GM18526 (cell line): ENCODE data around the gene MYO16.

Source experiments
- POLR2A ChIP-seq: IDR thresholded peaks from 3 replicates; pipeline ENCODE4 v1.6.1; 2011; ENCODE audit not compliant: insufficient read length; ENCODE audit errors: extremely low read depth

MYO16 gene

DNA sequence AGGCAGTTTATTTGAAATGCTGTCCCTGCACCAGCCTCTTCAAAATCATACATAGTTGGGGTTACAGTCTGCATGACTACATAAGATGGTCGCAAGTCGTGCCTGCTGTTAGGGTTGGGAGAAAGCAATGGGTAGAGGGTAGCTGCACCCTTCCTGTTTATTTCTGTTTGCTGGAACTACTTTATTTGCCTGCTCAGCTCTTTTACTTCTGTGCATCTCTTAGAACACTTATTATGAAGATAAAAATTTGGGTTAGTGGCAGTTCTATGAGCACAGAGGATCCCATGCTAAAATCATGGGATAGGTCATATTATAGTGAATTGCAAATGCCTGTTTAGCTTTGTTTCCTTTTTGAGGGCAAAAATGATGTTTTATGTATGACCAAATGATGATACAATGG lies 160.1 kb downstream of the MYO16 start:
- no peak for TF ChIP-seq POLR2A

DNA sequence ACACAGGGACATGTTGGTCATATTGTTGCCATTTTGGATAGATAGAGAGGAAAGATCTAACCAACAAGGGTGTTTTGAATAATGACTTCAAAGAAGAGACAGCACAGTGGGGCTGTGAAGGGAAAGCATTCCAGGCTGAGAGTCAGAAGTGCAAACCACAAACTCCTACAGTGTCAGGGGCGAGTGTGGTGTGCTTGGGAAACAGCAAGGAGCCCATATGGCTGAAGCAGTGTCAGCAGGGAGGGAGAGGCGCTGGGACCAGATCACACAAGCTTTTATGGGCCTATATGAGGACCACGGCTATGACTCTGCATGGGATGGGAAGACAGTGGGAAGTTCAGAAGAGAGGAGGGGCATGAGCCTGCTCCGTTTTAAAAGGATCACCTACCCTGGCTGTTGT lies 166.4 kb downstream of the MYO16 start:
- TF ChIP-seq POLR2A = no peak

DNA sequence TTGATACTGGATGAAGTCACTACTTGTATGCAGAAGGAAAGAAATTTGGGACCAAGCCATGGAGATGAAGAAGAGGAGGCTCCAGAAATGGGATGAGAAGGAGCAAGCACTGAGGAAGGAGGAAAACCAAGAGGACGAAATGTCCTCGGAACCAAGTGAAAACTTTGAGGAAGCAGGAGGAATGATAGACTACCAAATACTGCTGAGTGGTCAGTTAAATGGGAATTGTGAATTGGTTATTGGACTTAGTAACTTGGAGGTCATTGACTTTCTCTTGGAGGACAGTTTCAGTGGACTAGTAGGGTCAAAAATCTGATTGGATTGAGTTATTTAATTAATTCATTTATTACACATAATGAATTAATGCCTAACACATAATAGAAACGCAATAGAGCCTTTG lies 167.9 kb downstream of the MYO16 start:
- no peak for TF ChIP-seq POLR2A

DNA sequence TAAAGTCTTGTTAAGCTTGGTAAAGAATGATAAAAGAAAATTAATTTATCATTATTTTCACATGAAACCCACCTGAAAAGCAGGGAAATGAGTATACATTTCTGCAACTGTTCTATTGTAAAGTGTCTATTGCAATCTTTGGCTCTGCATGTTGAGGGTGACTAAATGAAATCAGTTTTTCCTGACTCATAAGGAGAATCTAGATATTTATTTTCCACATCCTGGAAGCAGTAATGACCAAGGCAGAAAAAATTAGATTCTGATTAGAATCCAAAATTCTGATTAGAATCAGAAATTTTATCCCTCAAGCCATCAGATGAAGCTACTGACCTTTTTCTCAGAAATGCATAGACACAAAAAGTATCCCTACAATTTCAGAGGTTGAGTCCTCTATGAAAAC lies 178.4 kb downstream of the MYO16 start:
- no peak for TF ChIP-seq POLR2A

DNA sequence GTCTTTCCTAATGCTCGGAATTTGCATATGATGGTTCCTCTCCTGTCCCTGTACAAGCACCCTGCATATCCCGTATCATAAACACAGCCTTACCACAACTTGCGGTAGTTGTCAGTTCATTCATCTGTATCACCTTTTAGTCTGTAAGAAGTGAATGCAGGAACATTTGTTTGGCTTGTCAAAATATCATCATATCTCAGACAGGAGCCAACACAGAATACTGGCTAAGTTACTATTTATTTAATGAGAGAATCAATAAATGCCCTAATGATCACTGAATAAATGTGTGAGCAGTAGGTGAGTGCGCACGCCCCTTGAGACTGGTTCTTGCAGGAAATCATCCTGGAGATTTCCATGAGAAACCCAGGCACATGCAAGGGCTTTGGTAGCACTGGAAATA lies 182.8 kb downstream of the MYO16 start:
- no peak for TF ChIP-seq POLR2A

DNA sequence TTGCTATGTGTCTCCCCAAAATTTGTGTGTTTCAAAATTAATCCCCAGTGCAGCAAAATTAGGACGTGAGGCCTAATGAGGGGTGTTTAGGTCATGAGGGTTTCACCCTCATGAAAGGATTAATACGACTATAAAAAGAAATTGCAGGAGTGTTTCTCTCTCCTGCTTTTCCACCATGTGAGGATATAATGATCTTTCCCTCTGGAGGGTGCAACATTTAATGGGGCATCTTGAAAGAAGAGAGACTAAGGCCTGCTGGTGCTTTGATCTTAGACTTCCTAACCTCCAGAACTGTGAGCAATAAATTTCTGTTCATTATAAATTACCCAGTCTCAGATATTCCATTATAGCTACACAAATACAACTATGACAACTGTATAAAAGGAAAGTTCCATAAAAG lies 183.2 kb downstream of the MYO16 start:
- TF ChIP-seq POLR2A = no peak

DNA sequence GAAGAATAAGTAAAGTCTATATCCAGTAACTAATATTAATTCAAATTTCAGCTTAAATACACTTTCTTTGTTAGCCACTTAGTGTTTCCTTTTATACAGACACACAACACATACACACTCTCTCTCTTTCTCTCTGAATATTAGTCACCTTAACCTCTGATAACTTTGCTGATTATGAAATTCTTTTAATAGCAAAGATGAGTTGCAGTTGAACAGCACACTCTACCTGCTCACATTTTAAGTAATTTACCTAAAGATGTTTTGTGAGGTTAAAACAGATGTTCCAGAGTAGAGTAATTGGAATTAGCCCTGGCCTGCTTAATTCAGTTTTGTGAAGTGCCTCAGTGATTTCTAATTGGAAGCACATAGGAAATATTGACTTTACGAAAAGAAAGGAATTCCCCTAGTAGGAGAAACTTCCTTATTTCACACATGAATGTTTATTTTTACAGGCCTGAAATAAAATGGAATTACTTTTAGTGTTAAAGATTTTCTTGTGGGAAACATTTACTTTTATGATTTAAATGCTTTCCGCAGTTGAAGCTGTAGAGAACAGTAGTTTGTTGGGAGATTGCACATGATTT lies 184.3 kb downstream of the MYO16 start:
- TF ChIP-seq POLR2A = no peak

DNA sequence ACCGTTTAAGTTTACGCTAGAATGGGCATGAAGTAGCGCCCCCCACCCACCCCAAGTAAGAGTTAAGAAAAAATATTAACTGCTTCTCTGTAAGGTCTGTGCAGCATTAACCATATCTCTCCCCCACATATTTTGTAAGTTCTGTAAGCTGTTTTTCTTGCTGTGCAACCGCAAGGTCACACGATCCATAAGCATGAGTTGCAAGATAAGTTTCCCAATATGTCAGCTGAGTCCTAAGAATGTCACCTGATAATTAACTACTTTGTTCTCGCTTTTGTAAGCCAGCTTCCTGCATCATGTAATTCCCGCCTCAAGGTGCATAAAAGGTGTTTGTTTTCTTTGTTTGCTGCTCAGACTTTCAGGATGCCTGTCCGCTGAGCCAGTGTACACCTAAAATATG lies 187.0 kb downstream of the MYO16 start:
- no peak for TF ChIP-seq POLR2A

DNA sequence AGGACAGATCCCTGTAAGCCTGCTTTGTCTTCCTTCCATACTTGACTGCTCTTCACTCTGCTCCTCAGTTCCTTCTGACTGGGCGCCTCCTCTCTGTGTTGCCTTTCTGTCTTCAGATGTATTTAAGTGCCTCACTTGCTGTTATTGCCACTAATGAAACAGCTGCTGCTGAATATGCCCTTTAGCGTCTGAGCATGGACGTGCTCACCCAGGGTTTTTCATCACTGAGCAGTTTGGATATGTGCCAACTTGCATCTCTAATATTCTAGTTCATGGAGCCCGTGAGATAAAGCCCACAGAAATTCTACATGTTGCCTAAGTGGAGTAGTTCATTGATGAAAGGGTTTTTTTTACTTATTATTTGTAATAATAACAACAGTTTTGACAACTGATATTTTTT lies 198.2 kb downstream of the MYO16 start:
- no peak for TF ChIP-seq POLR2A

DNA sequence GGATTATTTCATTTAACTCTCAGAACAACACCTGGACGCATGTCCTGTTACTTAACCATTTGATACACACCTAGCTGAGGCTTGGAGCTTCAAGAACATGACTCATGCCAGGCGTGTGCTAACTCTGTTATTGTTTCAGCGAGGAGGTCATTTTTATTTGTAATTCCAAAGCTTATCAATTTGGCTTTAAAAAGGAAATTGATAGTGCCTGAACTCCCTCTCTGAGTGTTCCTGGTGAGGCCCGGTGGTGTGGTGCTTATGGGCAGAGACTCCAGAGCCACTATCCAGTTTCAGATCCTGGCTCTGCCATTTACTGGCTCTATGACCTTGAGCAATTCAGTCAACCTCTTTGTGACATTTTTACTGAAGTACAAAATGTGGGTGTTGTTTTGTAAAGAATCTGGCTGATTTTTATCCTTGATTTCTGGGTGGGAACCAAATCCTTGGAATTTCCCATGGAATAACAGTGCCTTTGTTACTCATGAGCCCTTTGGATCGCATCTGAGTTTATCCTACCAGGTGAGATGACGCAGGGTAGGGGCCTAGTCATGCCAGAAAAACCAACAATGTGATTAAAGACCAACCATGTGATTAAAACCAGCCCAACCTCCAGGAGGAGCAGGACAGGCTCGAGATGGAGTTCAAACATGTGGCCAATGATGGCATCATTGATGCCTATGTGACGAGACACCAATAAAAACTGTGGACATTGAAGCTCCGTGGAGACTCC lies 198.8 kb downstream of the MYO16 start:
- TF ChIP-seq POLR2A = no peak

DNA sequence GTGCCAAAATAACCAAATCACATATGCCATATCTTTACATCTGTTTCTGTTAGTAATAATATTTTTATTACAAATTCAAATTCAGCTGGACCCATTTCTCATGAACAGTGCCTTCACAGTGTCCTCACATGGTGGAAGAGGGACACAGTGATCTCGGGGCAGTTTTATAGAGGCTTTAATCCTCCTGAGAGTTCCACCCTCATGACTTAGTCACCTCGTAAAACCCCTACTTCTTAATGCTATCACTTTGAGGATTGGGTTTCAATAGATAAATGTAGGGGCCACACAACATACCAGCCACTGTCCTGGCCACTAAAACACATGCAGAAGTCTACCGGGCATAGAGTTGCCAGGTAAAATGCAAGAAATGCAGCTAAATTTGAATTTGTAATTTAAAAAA lies 201.5 kb downstream of the MYO16 start:
- no peak for TF ChIP-seq POLR2A

DNA sequence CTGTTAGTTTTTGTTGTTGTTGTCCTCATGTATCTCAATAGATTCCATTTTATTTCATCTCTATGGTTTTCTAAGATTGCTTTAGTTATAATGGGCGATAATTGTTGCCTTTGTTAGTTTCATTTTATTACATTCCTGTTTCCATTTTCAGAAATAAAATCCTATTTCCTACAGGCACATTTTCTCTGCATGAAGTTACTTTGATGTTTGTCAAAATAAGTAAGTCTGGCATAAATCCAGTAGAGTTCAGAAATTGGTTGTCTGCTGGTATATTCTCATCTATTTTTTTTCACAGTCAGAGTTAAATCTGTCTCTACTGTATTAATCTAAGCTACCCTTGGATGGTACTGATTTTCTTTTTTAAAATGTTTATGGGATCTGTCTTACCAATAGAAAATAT lies 204.1 kb downstream of the MYO16 start:
- TF ChIP-seq POLR2A = no peak

DNA sequence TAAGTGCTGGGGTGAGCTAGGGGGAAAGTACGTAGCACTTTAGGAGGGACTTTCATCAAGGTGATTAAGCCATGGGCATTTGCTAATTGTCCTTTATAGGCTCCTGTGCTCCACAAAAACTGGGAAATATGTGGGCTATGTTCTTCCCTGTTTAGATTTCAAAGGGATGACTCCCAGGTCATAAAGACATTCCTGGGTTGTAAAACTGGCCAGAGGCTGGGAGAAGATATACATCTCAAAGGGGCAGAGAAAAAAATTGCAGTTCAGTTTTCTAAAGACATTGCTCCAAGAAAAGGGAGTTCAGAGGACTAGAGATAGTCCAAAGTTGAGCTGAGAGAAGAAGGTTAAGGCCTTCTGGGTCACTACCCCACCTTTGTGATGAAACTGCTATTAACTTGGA lies 204.8 kb downstream of the MYO16 start:
- no peak for TF ChIP-seq POLR2A

DNA sequence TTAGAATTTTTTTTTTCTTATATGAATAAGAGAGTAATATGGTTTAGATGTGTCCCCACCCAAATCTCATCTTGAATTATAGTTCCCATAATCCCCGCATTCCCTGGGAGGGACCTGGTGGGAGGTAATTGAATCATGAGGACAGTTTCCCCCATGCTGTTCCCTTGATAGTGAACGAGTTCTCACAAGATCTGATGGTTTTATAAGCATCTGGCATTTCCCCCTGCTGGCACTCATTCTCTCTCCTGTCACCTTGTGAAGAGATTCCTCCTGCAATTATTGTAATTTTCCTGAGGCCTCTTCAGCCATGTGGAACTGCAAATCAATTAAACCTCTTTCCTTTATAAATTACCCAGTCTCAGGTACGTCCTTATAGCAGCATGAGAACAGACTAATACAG lies 205.7 kb downstream of the MYO16 start:
- TF ChIP-seq POLR2A = no peak

DNA sequence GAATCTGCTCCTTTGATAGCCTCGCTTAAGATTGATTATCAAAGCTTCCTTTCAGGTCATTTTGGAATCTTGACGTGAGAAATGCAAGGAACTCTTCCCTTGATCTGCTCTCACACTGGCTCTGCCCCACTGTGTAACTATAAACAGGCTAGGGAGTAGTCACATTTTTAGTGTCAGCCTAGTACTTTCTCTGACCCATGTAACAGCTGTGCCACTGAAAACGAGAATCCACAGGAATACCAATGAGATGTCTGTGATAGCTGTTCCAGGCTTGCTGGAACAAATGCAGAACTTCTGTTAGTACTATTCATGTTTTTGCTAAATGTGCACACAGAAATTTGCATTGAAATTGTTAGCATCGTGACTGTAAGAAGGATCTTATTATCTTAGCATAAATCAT lies 221.3 kb downstream of the MYO16 start:
- no peak for TF ChIP-seq POLR2A

DNA sequence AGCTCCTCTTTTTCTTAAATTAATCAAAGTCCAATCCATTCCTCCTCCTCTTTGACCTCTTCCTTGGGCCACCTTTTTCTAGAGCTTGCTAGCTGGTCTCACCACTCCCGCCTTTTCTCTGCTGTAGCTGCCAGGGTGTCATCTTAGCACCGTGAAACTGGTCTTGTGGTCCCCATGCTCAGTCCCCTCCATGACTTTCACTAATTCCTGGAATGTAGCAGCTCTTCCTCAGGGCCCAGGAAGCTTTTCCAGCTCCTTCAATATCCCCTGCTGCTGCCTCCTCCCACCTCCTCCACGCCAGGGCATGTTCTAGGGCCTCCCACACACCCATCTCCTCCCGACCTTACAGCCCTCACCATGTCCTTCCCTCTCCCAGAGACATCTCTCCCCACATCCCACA lies 222.2 kb downstream of the MYO16 start:
- no peak for TF ChIP-seq POLR2A

DNA sequence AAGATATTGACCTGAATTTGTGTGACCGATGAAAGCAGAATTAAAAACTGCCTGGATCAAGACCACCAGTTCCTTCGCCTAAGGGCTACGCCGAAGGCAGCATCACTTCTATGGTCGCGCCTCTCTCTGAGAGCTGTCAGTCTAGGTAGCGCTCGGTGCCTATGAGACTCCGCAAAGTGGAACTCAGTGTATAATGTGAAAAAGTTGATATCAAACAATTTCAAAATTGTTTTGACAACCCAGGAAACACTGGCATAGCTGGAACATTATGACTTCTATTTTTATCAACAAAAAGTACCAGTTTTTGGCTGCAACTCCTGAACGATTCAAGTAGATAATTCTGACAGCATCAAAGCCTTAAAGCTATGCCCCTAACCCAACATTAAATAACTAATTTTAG lies 223.6 kb downstream of the MYO16 start:
- TF ChIP-seq POLR2A = no peak

DNA sequence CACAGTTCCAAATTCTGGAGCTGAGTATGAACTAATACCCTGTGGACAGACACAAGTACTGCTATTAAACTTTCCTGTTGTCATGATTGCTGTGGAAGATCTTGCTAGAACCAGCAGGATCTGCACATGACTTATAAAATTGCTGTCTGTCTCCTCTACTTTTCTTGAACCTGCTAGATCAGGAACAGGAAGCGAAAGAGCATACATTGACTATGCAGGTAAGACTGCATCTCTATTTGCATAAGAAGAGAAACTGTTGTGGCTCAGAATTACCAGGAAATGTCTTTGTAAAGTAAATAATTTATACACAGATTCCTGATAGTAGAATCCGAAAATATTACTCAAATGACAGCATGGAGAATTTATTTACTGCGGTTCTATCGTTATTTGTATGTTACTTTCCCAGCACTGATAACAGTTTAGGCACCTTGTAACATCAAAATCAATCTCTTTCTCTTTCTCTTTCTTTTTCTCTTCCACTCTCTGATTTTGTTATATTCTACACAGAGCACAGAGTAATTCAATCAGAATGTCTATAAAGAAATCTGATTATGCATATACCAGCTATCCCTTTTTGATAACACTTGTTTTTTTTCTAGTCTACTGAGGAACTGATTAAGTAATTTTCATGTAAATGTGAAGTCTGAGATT lies 226.5 kb downstream of the MYO16 start:
- no peak for TF ChIP-seq POLR2A
